H9 (cell line): ENCODE data around the gene ARMC5. TPM values are rescaled to one million over a fixed set of nuclear protein-coding genes. Genes with fewer than 3 reads are reported as not detected.
A peak's percentile ranks its signal among the peaks of the same experiment; 100 is the strongest.

ENCODE experiments used
- DNase-seq: peaks from one replicate; pipeline ENCODE4 v3.0.0-alpha.2; 2017
- H2AFZ ChIP-seq: one replicate; pipeline ENCODE4 v1.6.1; 2013; ENCODE audit warnings: mild to moderate bottlenecking, low read length, control low read depth, moderate library complexity
- H2AK5ac ChIP-seq: 2 replicates; pipeline ENCODE4 v1.6.1; 2013; ENCODE audit warnings: low read length, control low read depth, mixed read lengths; ENCODE audit not compliant: insufficient read length
- H2BK120ac ChIP-seq: one replicate; pipeline ENCODE4 v1.6.1; 2013; ENCODE audit warnings: low read depth, mild to moderate bottlenecking, low read length, control low read depth, inconsistent platforms; ENCODE audit not compliant: poor library complexity, severe bottlenecking
- H2BK12ac ChIP-seq: 2 replicates; pipeline ENCODE4 v1.6.1; 2013; ENCODE audit warnings: low read length, control low read depth, mixed read lengths, low read depth; ENCODE audit not compliant: insufficient read length
- H2BK15ac ChIP-seq: 2 replicates; pipeline ENCODE4 v1.6.1; 2013; ENCODE audit warnings: low read depth, low read length, control low read depth
- H2BK20ac ChIP-seq: one replicate; pipeline ENCODE4 v1.6.1; 2013; ENCODE audit warnings: low read depth, mild to moderate bottlenecking, low read length, control low read depth, inconsistent platforms; ENCODE audit not compliant: poor library complexity, severe bottlenecking
- H2BK5ac ChIP-seq: 2 replicates; pipeline ENCODE4 v1.6.1; 2013; ENCODE audit warnings: low read length, control low read depth, mixed read lengths; ENCODE audit not compliant: insufficient read length
- H3K14ac ChIP-seq: 2 replicates; pipeline ENCODE4 v1.6.1; 2013; ENCODE audit warnings: low read length, control low read depth; ENCODE audit not compliant: insufficient read depth
- H3K18ac ChIP-seq: 2 replicates; pipeline ENCODE4 v1.6.1; 2013; ENCODE audit warnings: low read depth, mild to moderate bottlenecking, mixed read lengths, low read length, control low read depth; ENCODE audit not compliant: insufficient read length
- H3K23ac ChIP-seq: 2 replicates; pipeline ENCODE4 v1.6.1; 2013; ENCODE audit warnings: low read length, control low read depth, mixed read lengths, low read depth; ENCODE audit not compliant: insufficient read length
- H3K23me2 ChIP-seq: 2 replicates; pipeline ENCODE4 v1.6.1; 2013; ENCODE audit warnings: low read depth, mild to moderate bottlenecking, mixed read lengths, low read length, control low read depth; ENCODE audit not compliant: insufficient read length, poor library complexity, severe bottlenecking
- H3K27ac ChIP-seq: 2 replicates; pipeline ENCODE4 v1.5.1; 2013; ENCODE audit warnings: low read length, control low read depth, mixed read lengths, low read depth; ENCODE audit not compliant: insufficient read length
- H3K27me3 ChIP-seq: 2 replicates; pipeline ENCODE4 v1.6.1; 2013; ENCODE audit warnings: low read length, control low read depth, inconsistent platforms; ENCODE audit not compliant: insufficient read depth
- H3K4ac ChIP-seq: 2 replicates; pipeline ENCODE4 v1.6.1; 2013; ENCODE audit warnings: low read depth, mild to moderate bottlenecking, control low read depth, inconsistent platforms, low read length, moderate library complexity
- H3K4me1 ChIP-seq: 2 replicates; pipeline ENCODE4 v1.6.1; 2013; ENCODE audit warnings: low read length, control low read depth, inconsistent platforms; ENCODE audit not compliant: insufficient read depth
- H3K4me2 ChIP-seq: 2 replicates; pipeline ENCODE4 v1.6.1; 2013; ENCODE audit warnings: low read length, control low read depth, mixed read lengths; ENCODE audit not compliant: insufficient read length, insufficient read depth
- H3K56ac ChIP-seq: 2 replicates; pipeline ENCODE4 v1.6.1; 2013; ENCODE audit warnings: low read depth, mild to moderate bottlenecking, mixed read lengths, low read length, control low read depth; ENCODE audit not compliant: insufficient read length
- H3K79me1 ChIP-seq: 2 replicates; pipeline ENCODE4 v1.6.1; 2013; ENCODE audit warnings: low read depth, mild to moderate bottlenecking, moderate library complexity, low read length, control low read depth, inconsistent platforms; ENCODE audit not compliant: insufficient read depth, poor library complexity, severe bottlenecking
- H3K79me2 ChIP-seq: 2 replicates; pipeline ENCODE4 v1.6.1; 2013; ENCODE audit warnings: low read length, control low read depth, inconsistent platforms; ENCODE audit not compliant: insufficient read depth
- H3K9ac ChIP-seq: 2 replicates; pipeline ENCODE4 v1.6.1; 2013; ENCODE audit warnings: low read length, control low read depth, mixed read lengths; ENCODE audit not compliant: insufficient read length; ENCODE audit errors: extremely low read depth
- H3K9me3 ChIP-seq: one replicate; pipeline ENCODE4 v1.6.1; 2013; ENCODE audit warnings: low read depth, low read length, inconsistent platforms; ENCODE audit not compliant: control insufficient read depth
- H3T11ph ChIP-seq: one replicate; pipeline ENCODE4 v1.6.1; 2013; ENCODE audit warnings: mild to moderate bottlenecking, low read length, control low read depth, inconsistent platforms
- H4K20me1 ChIP-seq: one replicate; pipeline ENCODE4 v1.6.1; 2013; ENCODE audit not compliant: control insufficient read depth, insufficient read length, insufficient read depth
- H4K5ac ChIP-seq: 2 replicates; pipeline ENCODE4 v1.6.1; 2013; ENCODE audit warnings: low read depth, mild to moderate bottlenecking, mixed read lengths, low read length, control low read depth; ENCODE audit not compliant: insufficient read length
- H4K8ac ChIP-seq: replicated peaks from 2 replicates; pipeline ENCODE4 v1.6.1; 2013; ENCODE audit warnings: low read length, control low read depth, mixed read lengths, low read depth; ENCODE audit not compliant: insufficient read length
- H4K91ac ChIP-seq: 2 replicates; pipeline ENCODE4 v1.6.1; 2013; ENCODE audit warnings: low read depth, mild to moderate bottlenecking, moderate library complexity, mixed read lengths, low read length, control low read depth; ENCODE audit not compliant: insufficient read length
- H3K27ac Mint-ChIP-seq, 3 experiments: 2 replicates in 2 of 3; 3 replicates in 1 of 3; pipeline ENCODE4 v1.8.0; 2020 to 2021; ENCODE audit warnings: mixed read lengths in 3 of 3, mild to moderate bottlenecking in 1 of 3, moderate library complexity in 1 of 3
- H3K27me3 Mint-ChIP-seq: 2 replicates; pipeline ENCODE4 v1.8.0; 2021; ENCODE audit warnings: low read depth, mild to moderate bottlenecking, moderate library complexity, mixed read lengths
- H3K36me3 Mint-ChIP-seq, 3 experiments: 2 replicates in 2 of 3; 3 replicates in 1 of 3; pipeline ENCODE4 v1.8.0; 2020 to 2021; ENCODE audit warnings: low read depth in 3 of 3, mixed read lengths in 3 of 3; ENCODE audit not compliant: insufficient read depth in 1 of 3
- H3K4me1 Mint-ChIP-seq, 2 experiments: 2 replicates each; pipeline ENCODE4 v1.8.0; 2020; ENCODE audit warnings: mixed read lengths in 2 of 2
- H3K4me3 Mint-ChIP-seq, 2 experiments: 2 replicates in 1 of 2; 3 replicates in 1 of 2; pipeline ENCODE4 v1.8.0; 2020 to 2021; ENCODE audit warnings: mild to moderate bottlenecking in 2 of 2, mixed read lengths in 2 of 2, moderate library complexity in 1 of 2
- H3K9me3 Mint-ChIP-seq, 2 experiments: 2 replicates in 1 of 2; 3 replicates in 1 of 2; pipeline ENCODE4 v1.8.0; 2020; ENCODE audit warnings: mild to moderate bottlenecking in 2 of 2, mixed read lengths in 2 of 2, moderate library complexity in 1 of 2
- CTCF ChIP-seq: fragments of 200-600 bp; sonication (generic); conservative IDR thresholded peaks from 3 replicates; pipeline ENCODE4 v1.8.0; 2021; ENCODE audit warnings: antibody characterized with exemption, mild to moderate bottlenecking
- WGBS: extraction: QIAGEN DNeasy Blood & Tissue Kit; methylation state at CpG from one replicate; pipeline ENCODE4 v1.1.7; 2013; ENCODE audit warnings: missing lambda C conversion rate, low lambda C conversion rate, mixed read lengths; ENCODE audit not compliant: insufficient read length; ENCODE audit errors: extremely low coverage; 5-methylcytosine and 5-hydroxymethylcytosine counted together
- total RNA-seq: library from RNA; stranded (reverse); gene quantifications from 2 replicates; pipeline ENCODE4 v1.2.1, GENCODE V29; 2021

The ARMC5 gene
- total RNA-seq, 1 experiment from 2014 or later: 18.7 TPM

GRCh38 chr16:31471875-31472708 is 12.8 kb downstream of the ARMC5 start, which contains the start of gene TGFB1I1:
Gene TGFB1I1, plus strand, starts transcription at chr16:31472152. Its CDS starts 37 bp downstream, at chr16:31472189.
- Histone ChIP-seq H3K23ac (no peak within 1 kb of the TSS), H2BK20ac (no peak within 1 kb of the TSS), H3K9ac (peak within 1 kb of the TSS; percentile 25), H3K79me1 (no peaks in the 10 kb centered on the region), H3K14ac (peak within 1 kb of the TSS; percentile 62; the same call in 1 of the 2 replicates), H3T11ph (no peak within 1 kb of the TSS), H3K79me2 (no peaks in the 10 kb centered on the region), H4K8ac (no peak within 1 kb of the TSS), H2BK15ac (no peak within 1 kb of the TSS), H2AK5ac (no peak within 1 kb of the TSS), H2BK5ac (no peak within 1 kb of the TSS), H3K4ac (no peak within 1 kb of the TSS), H2BK120ac (no peak within 1 kb of the TSS), H2BK12ac (no peak within 1 kb of the TSS), H3K9me3 (no peaks in the 10 kb centered on the region), H3K23me2 (peaks cover 18% of the 10 kb centered on the region), H3K4me2 (peak within 1 kb of the TSS; percentile 54), H4K5ac (no peak within 1 kb of the TSS), H2AFZ (no peak within 1 kb of the TSS), H4K91ac (no peak within 1 kb of the TSS), H3K4me1 (peaks cover 3% of the 10 kb centered on the region; the same call in 1 of the 2 replicates), H4K20me1 (no peaks in the 10 kb centered on the region), H3K18ac (peak within 1 kb of the TSS; percentile 53), H3K27ac (no peak within 1 kb of the TSS), H3K56ac (no peak within 1 kb of the TSS), H3K27me3 (no peaks in the 10 kb centered on the region; the same call in 1 of the 2 replicates)
- peak; percentile 50 for DNase-seq
- peaks cover 0 to 17% (median 1%) of the 10 kb centered on the region in 3 experiments; a peak in 3 of 7 replicates for H3K36me3 Mint-ChIP-seq
- peak within 1 kb of the TSS in 1 of 3 experiments; percentile 91; a peak in 1 of 7 replicates for H3K27ac Mint-ChIP-seq
- H3K4me3 Mint-ChIP-seq: peak within 1 kb of the TSS; percentile 80 to 89
- H3K27me3 Mint-ChIP-seq: peaks cover 46% of the 10 kb centered on the region
- H3K9me3 Mint-ChIP-seq: no peaks in the 10 kb centered on the region; a peak in 1 of 5 replicates
- no peak for TF ChIP-seq CTCF
- H3K4me1 Mint-ChIP-seq: peaks cover 14 to 20% of the 10 kb centered on the region in 2 experiments
- WGBS: no CpG with 5 or more reads among the region's 63 CpGs
